GM10248 (cell line): ENCODE results near the gene CMIP.

ENCODE experiments used
- CTCF ChIA-PET: fragments of 300-600 bp; sonication (Branson Sonifier 250); formaldehyde crosslinking; extraction: SDS; loops from one replicate; lab custom pipeline; 2021; ENCODE audit warnings: antibody characterized with exemption; lab: Yijun Ruan, JAX
- POLR2A ChIA-PET: fragments of 350-650 bp; sonication (Branson Sonifier 250); formaldehyde crosslinking; extraction: SDS; loops from one replicate; lab custom pipeline; 2020; ENCODE audit warnings: antibody characterized with exemption; lab: Yijun Ruan, JAX
- DNase-seq: peaks from one replicate; pipeline ENCODE4 v3.0.0; 2012; ENCODE audit errors: extremely low spot score
- CTCF ChIP-seq: IDR thresholded peaks from 2 replicates; pipeline ENCODE4 v1.5.1; 2012; ENCODE audit warnings: mild to moderate bottlenecking, low read depth; ENCODE audit errors: extremely low read depth, missing control alignments, control extremely low read depth

The CMIP gene

GRCh38 chr16:81645266-81645694, 200.7 kb downstream of the CMIP start:
- CTCF ChIA-PET: no interaction called here
- no peak for DNase-seq
- POLR2A ChIA-PET: no interaction called here
- TF ChIP-seq CTCF: no peak

GRCh38 chr16:81645925-81646324, 201.3 kb downstream of the CMIP start:
- CTCF ChIA-PET: no interaction called here
- DNase-seq: no peak
- TF ChIP-seq CTCF: no peak
- POLR2A ChIA-PET: no interaction called here

GRCh38 chr16:81646561-81646960, 202.0 kb downstream of the CMIP start:
- POLR2A ChIA-PET: no interaction called here
- CTCF ChIA-PET: no interaction called here
- no peak for DNase-seq
- TF ChIP-seq CTCF: no peak

- no peak for DNase-seq
- ChIA-PET POLR2A (no interaction called here), CTCF (no interaction called here)
- TF ChIP-seq CTCF: no peak
Measured at GRCh38 chr16:81647527-81647926, 202.9 kb downstream of the CMIP start.

- ChIA-PET CTCF (no interaction called here), POLR2A (no interaction called here)
- no peak for DNase-seq
- TF ChIP-seq CTCF: no peak
Measured at GRCh38 chr16:81649561-81650184, 205.1 kb downstream of the CMIP start.

GRCh38 chr16:81650281-81650680, 205.7 kb downstream of the CMIP start:
- CTCF ChIA-PET: no interaction called here

More at GRCh38 chr16:81650281-81650680, 205.7 kb downstream of the CMIP start:
- TF ChIP-seq CTCF: no peak
- DNase-seq: no peak
- POLR2A ChIA-PET: no interaction called here
